ENCODE data around the gene LDLRAD4.

The LDLRAD4 gene

DNA sequence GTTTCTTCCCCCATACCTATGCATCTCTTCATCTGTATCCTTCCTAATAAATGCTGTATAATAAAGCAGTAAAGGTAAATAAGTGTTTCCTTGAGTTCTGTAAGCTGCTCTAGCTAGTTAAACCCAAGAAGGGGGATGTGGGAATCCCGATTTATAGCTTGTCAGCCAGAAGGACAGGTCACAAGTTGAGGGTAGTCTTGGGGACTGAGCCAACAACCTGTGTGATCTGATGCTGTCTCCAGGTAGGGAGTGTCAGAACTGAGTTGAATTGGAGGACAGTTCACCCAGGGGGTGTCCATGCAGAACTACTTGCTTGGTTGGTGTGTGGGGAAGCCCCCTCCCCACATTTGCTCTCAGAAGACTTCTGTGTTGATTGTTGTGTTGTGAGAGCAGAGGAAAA lies 112.4 kb downstream of the LDLRAD4 start:
- TF ChIP-seq, protein P1, sequence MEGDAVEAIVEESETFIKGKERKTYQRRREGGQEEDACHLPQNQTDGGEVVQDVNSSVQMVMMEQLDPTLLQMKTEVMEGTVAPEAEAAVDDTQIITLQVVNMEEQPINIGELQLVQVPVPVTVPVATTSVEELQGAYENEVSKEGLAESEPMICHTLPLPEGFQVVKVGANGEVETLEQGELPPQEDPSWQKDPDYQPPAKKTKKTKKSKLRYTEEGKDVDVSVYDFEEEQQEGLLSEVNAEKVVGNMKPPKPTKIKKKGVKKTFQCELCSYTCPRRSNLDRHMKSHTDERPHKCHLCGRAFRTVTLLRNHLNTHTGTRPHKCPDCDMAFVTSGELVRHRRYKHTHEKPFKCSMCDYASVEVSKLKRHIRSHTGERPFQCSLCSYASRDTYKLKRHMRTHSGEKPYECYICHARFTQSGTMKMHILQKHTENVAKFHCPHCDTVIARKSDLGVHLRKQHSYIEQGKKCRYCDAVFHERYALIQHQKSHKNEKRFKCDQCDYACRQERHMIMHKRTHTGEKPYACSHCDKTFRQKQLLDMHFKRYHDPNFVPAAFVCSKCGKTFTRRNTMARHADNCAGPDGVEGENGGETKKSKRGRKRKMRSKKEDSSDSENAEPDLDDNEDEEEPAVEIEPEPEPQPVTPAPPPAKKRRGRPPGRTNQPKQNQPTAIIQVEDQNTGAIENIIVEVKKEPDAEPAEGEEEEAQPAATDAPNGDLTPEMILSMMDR (IDR thresholded peaks at IDR 0.05): no peak

DNA sequence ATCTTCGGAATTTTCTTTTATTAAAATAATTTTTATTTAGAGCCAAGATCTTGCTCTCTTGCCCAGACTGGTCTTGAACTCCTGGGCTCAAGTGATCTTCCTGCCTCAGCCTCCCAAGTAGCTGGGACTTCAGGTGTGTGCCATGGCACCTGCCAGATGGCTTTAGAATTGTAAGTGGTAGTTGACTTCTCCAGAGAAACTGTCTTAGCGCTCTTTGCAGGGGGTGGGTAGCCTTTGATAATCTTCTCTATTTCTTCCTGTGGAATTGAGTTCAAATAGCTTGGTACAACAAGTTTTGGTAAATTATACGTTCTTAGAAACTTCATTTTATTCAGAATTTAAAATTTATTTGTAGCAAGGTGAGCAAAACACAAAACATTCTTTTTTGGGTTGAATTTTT lies 113.3 kb downstream of the LDLRAD4 start:
- H2AFZ ChIP-seq: no peak overlapping the region
- TF ChIP-seq, protein P1 (IDR thresholded peaks at IDR 0.05): no peak
- no peak overlapping the region for H3K27ac ChIP-seq
- H3K27me3 ChIP-seq (ENCODE audit: control insufficient read depth, insufficient read depth, low read length): no peaks in the 10 kb centered on the region
- H3K4me3 ChIP-seq (ENCODE audit: low read depth, low read length): no peak overlapping the region
- H3K79me2 ChIP-seq: no peaks in the 10 kb centered on the region
- no peaks in the 10 kb centered on the region for H3K9me3 ChIP-seq (ENCODE audit: control insufficient read depth, low read length)
- H3K4me2 ChIP-seq (ENCODE audit: low read length): no peak overlapping the region
- no peaks in the 10 kb centered on the region for H3K36me3 ChIP-seq (ENCODE audit: control insufficient read depth, insufficient read depth, low read length)
- H3K9ac ChIP-seq: no peak overlapping the region
- H3K4me1 ChIP-seq: no peaks in the 10 kb centered on the region

More for the DNA sequence above, 112.4 kb downstream of the LDLRAD4 start:
- Histone ChIP-seq H3K4me3 (ENCODE audit: low read depth, low read length) (no peak overlapping the region), H3K9me3 (ENCODE audit: control insufficient read depth, low read length) (no peaks in the 10 kb centered on the region), H3K36me3 (ENCODE audit: control insufficient read depth, insufficient read depth, low read length) (no peaks in the 10 kb centered on the region), H3K4me2 (ENCODE audit: low read length) (no peak overlapping the region), H3K4me1 (no peaks in the 10 kb centered on the region), H3K9ac (no peak overlapping the region), H3K27ac (no peak overlapping the region), H2AFZ (no peak overlapping the region), H3K27me3 (ENCODE audit: control insufficient read depth, insufficient read depth, low read length) (no peaks in the 10 kb centered on the region), H3K79me2 (peaks cover 2% of the 10 kb centered on the region)

DNA sequence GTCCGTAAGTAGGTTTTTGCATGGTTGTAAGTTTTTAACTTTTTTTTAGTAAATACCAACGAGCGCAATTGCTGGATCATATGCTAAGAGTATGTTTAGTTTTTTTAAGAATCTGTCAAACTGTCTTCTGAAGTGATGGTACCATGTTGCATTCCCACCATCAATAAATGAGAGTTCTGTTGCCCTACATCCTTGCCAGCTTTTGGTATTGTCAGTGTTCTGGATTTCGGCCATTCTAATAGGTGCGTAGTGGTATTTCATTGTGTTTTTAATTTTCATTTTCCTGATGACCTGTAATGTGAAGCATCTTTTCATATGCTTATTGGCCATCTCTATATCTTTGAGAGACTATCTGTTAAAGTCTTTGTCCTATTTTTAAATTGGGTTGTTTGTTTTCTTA lies 114.3 kb downstream of the LDLRAD4 start:
- Histone ChIP-seq H3K4me2 (ENCODE audit: low read length) (no peak overlapping the region), H3K4me1 (no peaks in the 10 kb centered on the region), H3K79me2 (no peaks in the 10 kb centered on the region), H3K36me3 (ENCODE audit: control insufficient read depth, insufficient read depth, low read length) (no peaks in the 10 kb centered on the region), H3K27me3 (ENCODE audit: control insufficient read depth, insufficient read depth, low read length) (no peaks in the 10 kb centered on the region), H3K9ac (no peak overlapping the region), H3K4me3 (ENCODE audit: low read depth, low read length) (no peak overlapping the region), H3K27ac (no peak overlapping the region), H3K9me3 (ENCODE audit: control insufficient read depth, low read length) (no peaks in the 10 kb centered on the region), H2AFZ (no peak overlapping the region)
- TF ChIP-seq, protein P1 (IDR thresholded peaks at IDR 0.05): no peak

DNA sequence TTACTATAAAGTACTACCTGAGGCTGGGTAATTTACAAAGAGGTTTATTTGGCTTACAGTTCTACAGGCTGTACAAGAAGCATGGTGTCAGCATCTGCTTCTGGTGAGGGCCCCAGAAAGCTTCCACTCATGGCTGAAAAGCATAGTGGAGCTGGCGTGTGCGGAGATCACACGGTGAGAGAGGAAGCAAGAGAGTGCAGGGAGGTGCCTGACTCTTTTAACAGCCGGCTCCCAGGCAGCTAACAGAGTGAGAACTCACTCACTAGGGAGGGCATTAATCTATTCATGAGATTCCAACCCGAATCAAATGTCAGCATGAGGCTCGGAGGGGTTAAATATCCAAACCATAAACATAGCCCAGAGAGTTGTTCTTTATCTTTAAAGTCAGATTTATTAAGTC lies 117.3 kb downstream of the LDLRAD4 start:
- Histone ChIP-seq H3K4me1 (no peaks in the 10 kb centered on the region), H3K4me3 (ENCODE audit: low read depth, low read length) (no peak overlapping the region), H3K4me2 (ENCODE audit: low read length) (no peak overlapping the region), H3K9ac (no peak overlapping the region), H2AFZ (no peak overlapping the region), H3K79me2 (no peaks in the 10 kb centered on the region), H3K27me3 (ENCODE audit: control insufficient read depth, insufficient read depth, low read length) (no peaks in the 10 kb centered on the region), H3K27ac (no peak overlapping the region), H3K9me3 (ENCODE audit: control insufficient read depth, low read length) (no peaks in the 10 kb centered on the region), H3K36me3 (ENCODE audit: control insufficient read depth, insufficient read depth, low read length) (no peaks in the 10 kb centered on the region)
- TF ChIP-seq, protein P1 (IDR thresholded peaks at IDR 0.05): no peak

- H3K79me2 ChIP-seq: no peaks in the 10 kb centered on the region
- H3K36me3 ChIP-seq (ENCODE audit: control insufficient read depth, insufficient read depth, low read length): no peaks in the 10 kb centered on the region
- no peak overlapping the region for H3K27ac ChIP-seq
- TF ChIP-seq, protein P1 (IDR thresholded peaks at IDR 0.05): no peak
- no peaks in the 10 kb centered on the region for H3K4me1 ChIP-seq
- H3K4me2 ChIP-seq (ENCODE audit: low read length): no peak overlapping the region
- H3K27me3 ChIP-seq (ENCODE audit: control insufficient read depth, insufficient read depth, low read length): no peaks in the 10 kb centered on the region
- H2AFZ ChIP-seq: no peak overlapping the region
- H3K4me3 ChIP-seq (ENCODE audit: low read depth, low read length): no peak overlapping the region
- no peak overlapping the region for H3K9ac ChIP-seq
- no peaks in the 10 kb centered on the region for H3K9me3 ChIP-seq (ENCODE audit: control insufficient read depth, low read length)
These were observed 118.3 kb downstream of the LDLRAD4 start for GRCh38 chr18:13336841-13337240.
